Testis (tissue), 2 donors: ENCODE results near the gene SMAD9.

Experiments used
- CTCF ChIP-seq, 3 experiments: fragments of 450-650 bp in 2 of 3; fragments of 200-600 bp in 1 of 3; sonication (generic) in 1 of 3; IDR thresholded peaks; one replicate each; pipeline ENCODE4 v1.5.1; 2016 to 2019; ENCODE audit warnings: antibody characterized with exemption in 3 of 3, mild to moderate bottlenecking in 2 of 3, moderate library complexity in 1 of 3
- POLR2A ChIP-seq: fragments of 450-650 bp; IDR thresholded peaks from one replicate; pipeline ENCODE4 v1.6.1; 2017; ENCODE audit warnings: antibody characterized with exemption, mild to moderate bottlenecking, moderate library complexity

DNA sequence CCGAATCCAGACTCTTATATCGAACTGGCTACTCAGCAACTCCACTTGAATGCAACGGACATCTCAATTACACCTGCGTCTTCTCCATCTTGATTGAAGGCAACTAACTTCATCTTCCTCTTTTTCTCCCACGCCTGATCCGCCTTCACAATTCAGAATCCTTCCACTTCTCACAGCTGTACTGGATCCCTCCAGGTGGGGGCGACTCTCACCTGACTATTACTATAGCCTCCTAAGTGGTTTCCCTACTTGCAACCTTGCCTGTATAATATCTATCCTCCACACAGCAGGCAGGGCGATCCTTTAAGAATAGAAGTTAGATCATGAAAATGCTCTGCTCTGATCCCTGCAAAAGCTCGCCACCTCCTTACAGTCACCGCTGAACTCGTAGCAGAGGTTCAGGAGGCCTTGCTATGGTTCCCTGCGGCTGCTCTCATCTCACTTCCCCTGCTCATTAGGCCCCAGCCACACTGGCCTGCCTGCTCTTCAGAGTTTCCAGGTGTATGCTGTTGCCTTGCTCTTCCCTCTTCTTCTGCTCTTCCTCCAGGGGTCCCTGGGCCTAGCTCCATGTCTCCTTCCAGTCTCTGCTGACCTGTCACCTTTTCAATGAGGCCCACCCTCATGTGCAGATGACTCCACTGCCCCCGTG is 69.1 kb downstream of the SMAD9 start:
- TF ChIP-seq POLR2A (no peak), CTCF (IDR thresholded peaks at IDR 0.05) (no peak)
